Stimulated activated CD4-positive, alpha-beta T cell treated with anti-CD3 and anti-CD28 coated beads, Interleukin-15, amount 100 ng/mL, for 1 hour (primary cell): Measurements from ENCODE around the gene RPS27L.

Experiments used
- DNase-seq, 2 donors: peaks; one replicate each; pipeline ENCODE4 v3.0.0-alpha.2; 2020; ENCODE audit warnings: low read depth in 1 of 2, low spot score in 1 of 2

RPS27L gene

DNA sequence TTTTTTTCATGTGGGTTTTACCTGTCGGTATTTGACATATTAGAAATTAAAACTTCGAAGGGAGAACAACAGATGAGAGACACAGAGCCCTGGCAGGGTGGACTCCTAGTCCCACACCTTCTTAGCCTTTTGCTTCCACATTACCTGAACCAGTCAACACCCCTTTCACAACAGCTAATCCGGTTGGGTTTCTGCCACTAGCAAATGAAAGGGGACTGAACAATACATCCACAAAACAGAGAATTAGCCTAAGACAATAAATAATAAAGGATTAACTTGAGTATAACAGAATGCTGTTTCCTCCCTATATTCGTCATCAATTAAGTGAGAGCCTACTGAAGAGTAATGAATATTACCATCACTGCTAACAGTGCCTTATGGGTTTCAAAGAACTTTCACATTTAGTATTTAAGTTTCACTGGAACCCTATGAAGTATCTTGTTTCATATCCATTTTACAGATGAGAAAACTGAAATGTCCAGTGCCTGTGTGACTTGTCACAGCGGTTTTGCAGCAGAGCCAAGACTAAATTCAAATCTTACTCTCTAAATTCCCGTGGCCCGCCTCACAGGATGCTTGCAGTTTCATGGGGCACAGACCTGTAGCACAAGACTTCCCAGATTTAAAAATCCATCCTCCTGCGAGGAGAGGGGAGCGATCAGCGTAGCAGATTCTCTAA, 31.1 kb upstream of the RPS27L start:
- DNase-seq = no peak

DNA sequence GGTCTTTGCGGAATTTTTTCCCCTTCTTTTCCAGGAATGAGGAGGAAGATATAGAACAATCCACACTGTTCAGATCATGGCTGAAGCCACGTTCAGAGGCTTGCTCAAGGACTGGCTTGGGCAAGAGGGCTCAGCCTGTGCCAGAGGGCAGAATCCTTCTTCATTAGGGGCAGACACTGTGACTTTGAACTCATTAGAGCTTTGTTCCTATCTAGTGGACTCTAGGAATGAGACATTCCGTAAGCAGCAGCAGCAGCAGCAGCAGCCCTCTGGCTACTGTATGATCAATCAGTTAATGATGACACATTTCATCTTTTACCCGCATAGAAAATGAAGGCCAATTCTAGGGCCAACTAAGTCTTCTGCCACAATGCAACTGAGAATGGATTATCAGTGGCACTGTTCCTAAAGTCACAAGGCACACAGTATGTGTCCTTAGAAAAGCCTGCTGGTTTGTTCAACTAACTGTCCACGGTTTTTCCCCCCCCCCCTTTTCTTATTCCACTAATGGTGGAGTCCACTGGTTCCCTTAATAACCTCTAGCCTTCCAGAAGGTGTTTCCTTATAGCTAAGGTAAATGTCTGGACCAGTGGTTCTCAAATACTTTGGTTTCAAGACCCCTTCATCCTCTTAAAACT, 30.4 kb upstream of the RPS27L start:
- DNase-seq = no peak

DNA sequence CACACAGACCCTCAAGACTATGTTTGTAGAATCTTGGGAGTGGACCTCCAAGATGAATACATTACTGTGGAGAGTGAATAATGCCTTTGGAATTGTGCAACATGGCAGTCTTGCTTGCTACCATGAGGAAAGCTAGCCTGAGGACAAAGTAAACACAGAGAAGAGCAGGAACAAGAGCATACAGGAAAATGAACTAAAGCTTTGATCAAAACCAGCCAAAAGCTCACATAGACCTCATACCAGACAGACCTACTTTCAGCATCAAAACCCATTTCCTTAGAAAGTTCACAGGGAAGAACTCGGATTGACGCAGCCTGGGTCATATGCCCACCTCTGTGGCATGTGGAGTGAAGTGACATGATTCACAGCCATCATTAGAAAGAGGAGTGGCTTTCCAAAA, 28.8 kb upstream of the RPS27L start:
- DNase-seq = no peak

GRCh38 chr15:63185206-63185605, 27.9 kb upstream of the RPS27L start:
- no peak for DNase-seq

DNA sequence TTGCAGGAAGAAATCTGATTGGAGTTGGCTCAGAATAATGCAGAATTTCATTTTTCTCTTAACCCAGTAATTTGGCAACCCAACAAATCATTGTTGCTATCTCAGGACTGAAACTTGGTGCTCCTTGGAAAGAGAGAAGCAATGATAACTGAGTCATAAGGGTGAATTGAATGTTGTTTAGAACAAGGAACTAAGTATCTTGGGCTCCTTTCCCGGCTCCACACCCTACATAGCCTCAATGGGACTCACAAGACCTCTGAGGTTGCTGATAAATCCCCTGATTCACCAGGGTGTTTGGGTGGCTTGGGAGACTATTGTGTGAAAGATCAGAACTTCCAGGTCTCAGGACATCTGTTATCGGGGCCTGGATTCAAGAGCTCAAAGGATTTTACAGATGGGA, 24.4 kb upstream of the RPS27L start:
- no peak for DNase-seq

- no peak for DNase-seq
Observed at GRCh38 chr15:63180746-63181145, 23.5 kb upstream of the RPS27L start.

DNA sequence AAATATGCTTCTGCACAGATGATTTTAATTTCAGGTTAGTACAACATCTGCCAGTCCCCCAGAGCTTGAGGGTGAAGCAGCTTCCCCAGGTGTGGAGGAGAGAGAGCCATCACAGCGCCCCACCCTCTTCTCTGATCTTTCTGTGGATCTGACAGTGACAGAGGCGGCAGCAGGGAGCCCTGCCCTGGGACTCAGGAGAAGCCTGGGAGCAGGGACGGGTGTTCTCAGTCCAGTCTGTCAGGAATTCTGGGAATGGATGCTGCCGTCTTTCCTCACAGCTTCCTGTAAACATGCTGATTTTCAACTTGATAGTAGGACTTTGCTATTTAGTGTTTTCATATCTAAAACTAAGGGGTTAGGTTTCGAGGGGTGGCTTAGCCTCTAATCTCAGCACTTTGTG, 20.8 kb upstream of the RPS27L start:
- no peak for DNase-seq

- no peak for DNase-seq
Observed at GRCh38 chr15:63176302-63176701, 19.0 kb upstream of the RPS27L start.

DNA sequence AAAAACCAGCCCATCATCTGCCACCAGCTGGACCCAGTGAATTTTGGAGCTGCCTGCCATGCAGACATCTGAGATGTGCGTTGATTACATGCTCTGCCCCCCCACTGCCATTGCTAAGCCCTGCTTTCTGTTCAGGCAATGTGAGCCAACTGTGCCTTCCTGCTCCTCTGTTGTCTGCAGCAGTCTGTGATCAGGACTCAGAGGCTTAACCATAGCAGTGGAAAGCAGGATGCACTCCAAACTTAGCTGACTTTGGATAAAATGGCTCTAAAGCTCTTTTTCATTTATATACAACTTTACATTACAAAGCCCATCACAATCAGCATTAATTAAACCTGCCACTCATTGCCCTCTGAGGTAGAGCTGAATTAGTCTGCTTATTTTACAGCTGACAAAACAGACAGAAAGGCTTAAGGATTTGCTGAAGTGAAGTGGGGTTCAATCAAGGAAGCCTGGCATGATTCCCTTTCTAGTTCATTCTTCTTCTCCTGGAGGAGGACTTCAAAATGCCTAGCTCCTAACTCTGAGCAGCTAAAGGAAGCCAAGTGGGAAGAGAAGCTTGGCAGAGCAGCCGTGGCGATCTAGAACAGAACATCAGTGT, 15.7 kb upstream of the RPS27L start:
- DNase-seq = no peak

DNA sequence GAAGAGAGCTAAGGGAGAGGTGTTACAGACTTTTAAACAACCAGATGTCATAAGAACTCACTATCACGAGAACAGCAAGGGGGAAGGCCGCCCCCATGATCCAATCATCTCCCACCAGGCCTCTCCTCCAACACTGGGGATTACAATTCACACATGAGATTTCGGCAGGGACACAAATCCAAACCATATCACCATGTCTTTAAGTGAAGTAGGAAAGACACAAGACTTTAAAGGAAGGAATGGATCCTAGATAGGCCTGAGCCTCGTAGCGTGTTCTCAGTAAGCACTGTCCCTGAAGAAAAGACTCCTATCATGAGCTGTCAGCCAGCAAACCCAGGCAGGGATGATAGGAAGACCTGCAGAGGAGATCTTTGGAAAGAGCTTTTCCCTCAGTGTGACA, 15.1 kb upstream of the RPS27L start:
- no peak for DNase-seq

DNA sequence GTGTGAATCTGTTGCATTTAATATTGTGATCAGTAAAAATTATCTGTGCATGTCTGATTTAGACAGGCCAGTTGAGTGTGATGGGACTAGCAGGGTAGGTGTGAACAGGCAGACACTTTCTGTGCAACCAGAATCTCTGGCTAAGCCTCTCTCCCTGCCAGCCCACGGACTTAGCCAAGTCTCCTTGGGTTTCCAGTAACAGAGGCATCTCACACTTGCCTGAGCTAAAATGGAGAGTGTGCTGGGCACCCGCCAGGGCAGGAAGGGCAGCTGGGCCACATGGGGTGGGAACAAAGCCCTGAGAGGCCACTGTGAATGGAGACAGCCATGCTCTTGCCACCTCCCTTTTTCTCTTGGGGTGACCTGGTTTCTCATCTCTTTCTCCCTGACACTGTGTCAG, 12.5 kb upstream of the RPS27L start:
- DNase-seq = no peak

DNA sequence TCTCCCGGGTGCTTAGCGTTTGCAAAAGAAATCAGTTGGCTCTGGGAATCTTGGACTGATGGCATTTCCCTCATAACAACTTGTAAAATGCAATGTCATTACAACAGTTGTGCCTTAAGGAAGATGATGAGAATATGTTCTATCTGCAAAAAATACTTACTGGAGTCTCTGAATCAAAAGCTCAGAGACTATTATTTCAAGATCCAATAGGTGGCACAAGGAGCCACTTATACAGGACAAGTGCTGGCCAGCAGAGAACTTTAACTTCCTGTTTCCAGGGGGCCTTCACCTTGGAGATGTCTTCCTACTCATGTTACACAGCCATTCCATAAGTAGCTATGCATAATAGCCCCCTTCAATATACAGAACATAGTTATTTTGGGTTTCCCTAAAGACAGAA, 8.9 kb upstream of the RPS27L start:
- no peak for DNase-seq

DNA sequence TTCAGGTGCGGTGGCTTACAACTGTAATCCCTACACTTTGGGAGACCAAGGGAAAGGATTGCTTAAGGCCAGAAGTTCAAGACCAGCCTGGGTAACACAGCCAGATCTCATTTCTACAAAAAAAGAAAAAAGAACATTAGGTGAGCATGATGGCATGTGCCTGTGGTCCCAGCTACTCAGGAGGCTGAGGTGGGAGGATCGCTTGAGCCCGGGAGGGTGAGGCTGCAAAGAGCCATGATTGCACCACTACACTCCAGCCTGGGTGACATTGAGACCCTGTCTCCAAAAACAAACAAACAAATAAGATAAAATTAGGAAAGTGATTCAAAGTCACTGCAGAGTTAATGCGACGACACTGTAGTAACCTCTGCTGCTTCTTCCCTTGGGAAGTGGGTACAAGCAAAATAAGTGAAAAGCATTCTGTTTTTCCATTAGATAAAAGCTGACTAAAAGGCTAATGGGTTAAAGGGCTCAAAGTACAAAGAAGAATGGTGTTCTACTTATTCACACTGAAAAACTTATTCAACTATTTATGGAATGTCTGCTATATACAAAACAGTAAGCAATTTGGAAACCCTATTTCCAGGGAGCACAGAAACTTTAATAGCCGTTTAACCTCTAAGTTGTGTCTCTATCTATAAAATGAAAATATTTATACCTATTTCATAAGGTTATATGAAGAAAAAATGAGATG, 8.0 kb upstream of the RPS27L start:
- DNase-seq = no peak

DNA sequence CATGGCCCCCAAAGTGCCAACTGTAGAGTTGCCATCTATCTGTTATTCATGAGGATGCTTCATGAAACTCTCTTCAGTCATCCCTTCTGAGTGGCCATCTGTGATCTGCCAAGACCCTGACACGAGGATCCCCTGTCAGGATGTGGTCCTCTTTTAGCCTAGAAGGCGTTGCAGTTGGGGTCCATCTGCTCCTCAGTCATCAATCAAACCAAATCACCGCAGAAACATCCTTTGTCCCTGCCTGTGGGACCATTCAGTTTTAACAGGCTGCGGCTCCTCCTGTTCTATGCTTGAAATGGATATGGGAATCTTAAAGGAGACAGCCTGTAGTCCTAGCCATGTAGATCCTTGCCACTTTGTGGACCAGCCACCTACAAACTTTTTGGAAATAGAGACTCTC, 5.9 kb upstream of the RPS27L start:
- no peak for DNase-seq

GRCh38 chr15:63160638-63161037, 3.4 kb upstream of the RPS27L start:
- DNase-seq = no peak

- no peak for DNase-seq
Observed at GRCh38 chr15:63157891-63158431, 684 bp upstream of the RPS27L start.

GRCh38 chr15:63156755-63157117, 541 bp downstream of the RPS27L start:
- no peak for DNase-seq

GRCh38 chr15:63156086-63156710, 1.1 kb downstream of the RPS27L start:
- DNase-seq = no peak

- DNase-seq = no peak
Observed at GRCh38 chr15:63155486-63155885, 1.8 kb downstream of the RPS27L start.

GRCh38 chr15:63151665-63152064, 5.6 kb downstream of the RPS27L start:
- DNase-seq = no peak

DNA sequence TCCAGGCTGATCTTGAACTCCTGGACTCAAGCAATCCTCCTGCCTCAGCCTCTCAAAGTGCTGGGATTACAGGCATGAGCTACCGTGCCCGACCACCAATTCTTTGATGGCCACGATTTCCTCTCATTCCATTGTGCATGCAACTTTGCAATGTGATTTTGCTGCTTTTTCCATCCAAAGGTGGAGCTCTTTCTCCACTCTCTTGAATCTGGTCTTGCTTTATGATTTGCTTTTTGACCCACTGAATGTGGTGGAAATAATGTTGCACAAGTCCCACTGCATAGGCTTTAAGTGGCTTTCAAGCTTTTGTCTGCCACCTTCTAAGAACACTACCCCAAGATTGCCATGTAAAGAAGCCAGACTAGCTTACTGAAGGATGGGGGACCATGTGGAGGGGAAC, 10.6 kb downstream of the RPS27L start:
- no peak for DNase-seq

DNA sequence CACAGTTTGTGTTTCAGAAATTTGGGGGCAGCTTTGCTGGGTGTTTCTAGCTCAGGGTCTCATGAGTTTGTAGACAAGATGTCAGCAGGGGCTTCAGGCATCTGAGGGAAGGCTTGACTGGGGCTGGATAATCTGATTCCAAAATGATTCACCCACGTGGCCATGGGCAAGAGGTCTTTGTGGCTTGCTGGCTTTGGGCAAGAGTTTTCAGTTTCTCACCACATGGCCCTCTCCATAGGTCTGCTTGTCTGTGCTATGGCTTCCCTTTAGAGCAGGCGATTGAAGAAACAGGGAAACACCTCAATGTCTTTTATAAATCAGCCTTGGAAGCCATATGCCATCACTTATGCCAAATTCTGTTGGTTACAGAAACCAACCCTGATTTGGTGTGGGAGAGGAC, 11.9 kb downstream of the RPS27L start:
- no peak for DNase-seq
